ENCODE results near the gene CRYL1. TPM values are rescaled to one million over a fixed set of nuclear protein-coding genes. Genes with fewer than 3 reads are reported as not detected.

CRYL1 gene
- total RNA-seq, 1 donor from 2014 or later: 13.1 TPM

DNA sequence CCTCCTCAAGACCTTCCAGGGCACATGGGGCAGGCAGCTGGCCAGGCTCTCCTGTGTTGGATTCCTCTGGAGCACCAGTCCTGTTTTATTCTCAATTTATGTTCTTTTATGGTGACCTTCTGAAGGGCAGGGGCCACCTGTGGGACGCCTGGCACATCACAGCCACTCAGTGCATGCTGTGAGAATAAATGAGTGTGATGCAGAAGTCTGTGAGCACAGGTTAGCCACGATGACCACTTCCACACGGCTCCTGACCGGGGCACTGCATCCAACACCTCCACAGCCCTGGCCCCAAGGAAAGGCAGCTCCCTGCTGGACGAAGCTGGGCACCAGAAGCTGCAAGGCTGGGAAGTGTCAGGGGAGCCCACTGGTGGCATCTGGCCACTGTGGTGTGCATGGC lies 122.8 kb downstream of the CRYL1 start:
- DNase-seq (ENCODE audit: low spot score in 2 of 2): peak in 1 of 2 donors; percentile 18
- Histone ChIP-seq H3K4me3 (no peak overlapping the region), H3K27ac (no peak overlapping the region), H3K9me3 (no peaks in the 10 kb centered on the region), H3K27me3 (no peaks in the 10 kb centered on the region), H3K36me3 (peaks cover 11 to 20% of the 10 kb centered on the region in 2 donors), H3K4me1 (no peaks in the 10 kb centered on the region)
- TF ChIP-seq, protein P1, sequence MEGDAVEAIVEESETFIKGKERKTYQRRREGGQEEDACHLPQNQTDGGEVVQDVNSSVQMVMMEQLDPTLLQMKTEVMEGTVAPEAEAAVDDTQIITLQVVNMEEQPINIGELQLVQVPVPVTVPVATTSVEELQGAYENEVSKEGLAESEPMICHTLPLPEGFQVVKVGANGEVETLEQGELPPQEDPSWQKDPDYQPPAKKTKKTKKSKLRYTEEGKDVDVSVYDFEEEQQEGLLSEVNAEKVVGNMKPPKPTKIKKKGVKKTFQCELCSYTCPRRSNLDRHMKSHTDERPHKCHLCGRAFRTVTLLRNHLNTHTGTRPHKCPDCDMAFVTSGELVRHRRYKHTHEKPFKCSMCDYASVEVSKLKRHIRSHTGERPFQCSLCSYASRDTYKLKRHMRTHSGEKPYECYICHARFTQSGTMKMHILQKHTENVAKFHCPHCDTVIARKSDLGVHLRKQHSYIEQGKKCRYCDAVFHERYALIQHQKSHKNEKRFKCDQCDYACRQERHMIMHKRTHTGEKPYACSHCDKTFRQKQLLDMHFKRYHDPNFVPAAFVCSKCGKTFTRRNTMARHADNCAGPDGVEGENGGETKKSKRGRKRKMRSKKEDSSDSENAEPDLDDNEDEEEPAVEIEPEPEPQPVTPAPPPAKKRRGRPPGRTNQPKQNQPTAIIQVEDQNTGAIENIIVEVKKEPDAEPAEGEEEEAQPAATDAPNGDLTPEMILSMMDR (IDR thresholded peaks at IDR 0.05): no peak
- intact Hi-C loops (cut with DNase I): no loop called here

DNA sequence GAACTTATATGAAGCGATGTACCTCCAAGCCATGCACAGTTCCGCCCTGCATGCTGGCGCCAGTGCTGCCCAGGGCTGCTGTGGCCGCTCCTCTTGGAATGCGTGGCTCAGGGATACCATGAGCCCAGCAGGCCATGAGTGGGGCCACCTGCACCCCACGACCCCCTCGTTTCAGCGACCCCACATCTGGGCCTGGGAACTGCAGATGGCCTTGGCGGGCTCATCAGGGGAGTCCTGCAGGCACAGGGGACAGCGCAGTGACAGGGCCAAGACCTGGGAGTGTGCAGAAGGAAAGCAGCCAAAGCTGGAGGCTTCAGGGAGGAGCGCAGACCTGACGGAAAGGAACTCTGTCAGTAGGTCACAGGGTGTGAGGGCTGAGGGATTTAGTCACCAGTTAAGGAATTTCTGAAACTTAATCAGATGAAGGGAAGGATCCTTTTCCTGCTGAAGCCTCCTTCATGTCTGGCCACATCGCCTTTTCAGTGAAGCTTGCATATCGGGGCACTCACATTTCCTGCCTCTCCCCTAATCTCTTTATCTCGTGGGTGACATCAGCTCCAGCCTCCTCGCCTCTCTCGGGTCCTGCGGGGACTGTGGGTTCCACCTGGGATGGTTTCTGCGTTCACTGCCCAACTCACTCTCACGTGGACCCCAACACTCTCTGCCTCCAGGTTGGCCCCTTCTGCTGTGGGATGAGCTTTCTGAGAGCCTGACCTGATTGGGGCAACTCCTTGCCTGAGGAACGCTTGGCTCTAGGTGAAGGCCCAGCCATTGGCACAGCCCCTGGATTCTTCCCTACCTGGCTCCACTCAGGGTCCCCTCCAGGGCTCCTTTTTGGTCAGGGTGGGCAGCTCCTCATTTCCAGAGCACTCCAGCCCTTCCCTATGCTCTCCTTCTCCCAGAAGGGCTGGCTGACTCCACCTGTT lies 123.5 kb downstream of the CRYL1 start:
- intact Hi-C loops (cut with DNase I): no loop called here
- Histone ChIP-seq H3K27me3 (no peaks in the 10 kb centered on the region), H3K9me3 (no peaks in the 10 kb centered on the region), H3K36me3 (peaks cover 11 to 20% of the 10 kb centered on the region in 2 donors), H3K4me3 (no peak overlapping the region), H3K4me1 (no peaks in the 10 kb centered on the region), H3K27ac (no peak overlapping the region)
- peak in 1 of 2 donors; percentile 24 for DNase-seq (ENCODE audit: low spot score in 2 of 2)
- TF ChIP-seq, protein P1 (IDR thresholded peaks at IDR 0.05): no peak

DNA sequence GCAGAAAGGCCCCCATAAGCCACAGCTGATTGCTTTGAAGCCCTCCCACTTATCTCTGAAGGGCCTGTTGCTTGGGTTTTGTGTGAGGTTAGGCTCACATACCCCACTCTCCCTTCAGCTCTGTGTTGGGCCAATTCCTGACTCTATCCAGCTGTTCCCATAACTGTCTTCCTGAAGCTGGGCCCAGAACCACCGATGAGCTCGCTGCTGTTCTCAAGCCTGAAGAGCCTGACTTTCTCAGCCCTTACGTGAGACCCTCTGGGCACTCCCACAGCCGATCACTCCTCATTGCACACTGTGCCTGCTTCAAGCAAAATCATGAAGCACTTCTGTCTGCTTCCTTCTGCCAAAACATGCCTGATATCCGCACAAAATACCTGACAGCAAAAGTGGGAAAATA lies 124.1 kb downstream of the CRYL1 start:
- H3K9me3 ChIP-seq: no peaks in the 10 kb centered on the region
- TF ChIP-seq, protein P1 (IDR thresholded peaks at IDR 0.05): no peak
- DNase-seq (ENCODE audit: low spot score in 2 of 2): no peak
- peaks cover 11 to 20% of the 10 kb centered on the region in 2 donors for H3K36me3 ChIP-seq
- H3K4me1 ChIP-seq: no peaks in the 10 kb centered on the region
- intact Hi-C loops (cut with DNase I): no loop called here
- H3K4me3 ChIP-seq: no peak overlapping the region
- no peaks in the 10 kb centered on the region for H3K27me3 ChIP-seq
- H3K27ac ChIP-seq: no peak overlapping the region

DNA sequence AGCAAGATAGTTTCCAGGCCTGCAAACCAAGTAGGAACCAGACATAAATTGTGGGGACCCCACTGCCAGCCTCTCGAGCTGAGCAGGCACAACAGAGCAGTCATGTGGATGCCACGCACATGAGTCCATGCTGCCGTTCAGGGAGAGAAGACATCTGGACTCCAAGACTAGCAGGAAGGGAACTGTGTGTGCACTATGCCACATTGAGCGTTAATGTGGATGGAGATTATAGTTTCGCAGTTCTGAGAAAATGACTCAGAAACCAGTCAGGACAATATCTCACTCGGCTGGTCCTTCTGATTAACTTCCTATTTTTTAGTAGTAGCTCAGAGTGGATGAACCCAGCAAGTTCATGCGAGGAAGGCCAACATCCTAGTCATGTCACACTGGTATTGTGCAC lies 124.9 kb downstream of the CRYL1 start:
- TF ChIP-seq, protein P1 (IDR thresholded peaks at IDR 0.05): no peak
- Histone ChIP-seq H3K4me1 (no peaks in the 10 kb centered on the region), H3K27ac (no peak overlapping the region), H3K27me3 (no peaks in the 10 kb centered on the region), H3K36me3 (peaks cover 11 to 19% of the 10 kb centered on the region in 2 donors), H3K4me3 (no peak overlapping the region), H3K9me3 (no peaks in the 10 kb centered on the region)
- peak in 1 of 2 donors; percentile 24 for DNase-seq (ENCODE audit: low spot score in 2 of 2)
- intact Hi-C loops (cut with DNase I): no loop called here

DNA sequence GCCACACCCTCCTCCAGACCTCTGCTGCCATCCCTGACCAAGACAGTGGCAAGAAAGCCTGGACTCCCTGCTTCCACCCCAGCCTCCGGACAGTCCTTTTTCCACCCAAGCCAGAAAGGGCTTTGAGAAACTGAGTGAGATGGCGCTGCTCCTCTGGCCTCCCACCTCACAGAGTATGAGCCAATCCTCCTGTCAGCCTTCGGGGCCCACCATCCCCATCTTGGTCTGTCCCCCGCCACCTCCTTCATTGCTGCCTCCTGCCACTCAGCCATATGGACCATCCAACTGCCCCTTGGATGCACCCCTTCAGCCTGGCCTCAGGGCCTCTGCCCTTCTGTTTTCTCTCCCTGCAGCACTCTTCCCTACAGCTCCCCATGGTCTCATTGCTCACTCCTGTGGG lies 125.7 kb downstream of the CRYL1 start:
- intact Hi-C loops (cut with DNase I): no loop called here
- Histone ChIP-seq H3K9me3 (no peaks in the 10 kb centered on the region), H3K27ac (no peak overlapping the region), H3K36me3 (peaks cover 11 to 18% of the 10 kb centered on the region in 2 donors), H3K4me3 (no peak overlapping the region), H3K27me3 (no peaks in the 10 kb centered on the region), H3K4me1 (no peaks in the 10 kb centered on the region)
- DNase-seq (ENCODE audit: low spot score in 2 of 2): peak in 1 of 2 donors; percentile 46
- TF ChIP-seq, protein P1 (IDR thresholded peaks at IDR 0.05): no peak
